ENCODE measurements around the gene RAET1E.
A peak's percentile ranks its signal among the peaks of the same experiment; 100 is the strongest.

RAET1E gene

DNA sequence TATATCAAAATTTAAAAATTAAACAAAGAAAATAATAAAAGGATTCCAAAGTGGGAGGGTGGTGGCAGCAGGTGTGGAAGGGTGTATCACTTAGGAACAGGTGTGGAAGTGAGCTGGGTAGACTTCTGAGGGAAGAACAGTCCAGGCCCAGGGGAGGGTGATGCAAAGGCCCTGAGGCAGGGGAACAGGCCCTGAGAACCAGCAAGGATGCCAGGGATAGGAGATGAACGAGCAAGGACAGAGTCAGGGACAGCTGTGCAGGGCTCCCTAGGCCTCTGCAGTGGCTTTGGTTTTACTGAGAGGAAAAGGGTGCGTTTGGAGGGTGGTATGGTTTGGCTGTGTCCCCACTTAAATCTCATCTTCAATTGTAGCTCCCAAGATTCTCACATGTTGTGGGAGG, 9.4 kb upstream of the RAET1E start:
- Histone ChIP-seq H3K27me3 (no peaks in the 10 kb centered on the region), H3K9me3 (replicated peaks in 1 of 11) (peaks cover 28 to 36% (median 33%) of the 10 kb centered on the region in 11 experiments), H3K27ac (no peak overlapping the region), H3K4me1 (peaks cover 10 to 31% (median 19%) of the 10 kb centered on the region in 10 experiments), H3K9ac (no peak overlapping the region), H3K36me3 (peaks cover 0 to 8% (median 0%) of the 10 kb centered on the region in 11 experiments; a peak in 3 of 22 replicates), H3K4me3 (no peak overlapping the region), H4K20me1 (no peaks in the 10 kb centered on the region), H3K4me2 (no peak overlapping the region; a peak in 1 of 22 replicates)
- no peak for TF ChIP-seq Cebpa-rat (IDR thresholded peaks at IDR 0.05)

DNA sequence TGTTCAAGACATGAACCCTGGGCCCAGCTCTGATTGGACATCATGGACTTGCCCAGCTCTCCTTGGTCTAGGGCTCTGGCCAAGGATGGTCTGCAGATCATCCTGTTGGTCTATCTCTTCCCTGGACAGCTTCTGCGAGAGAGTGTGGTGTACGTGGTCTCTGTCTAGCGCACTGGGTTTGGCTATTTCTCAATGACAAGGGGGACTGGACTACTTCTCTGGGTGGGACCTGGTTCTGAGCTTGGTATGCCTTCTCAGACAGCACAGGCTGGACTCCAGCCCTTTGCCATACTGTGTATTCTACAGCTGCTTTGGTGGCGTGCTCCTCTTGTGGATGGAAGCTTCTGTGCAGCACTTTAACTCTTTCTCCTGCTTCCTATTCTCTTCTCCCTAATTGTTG, 8.5 kb upstream of the RAET1E start:
- Histone ChIP-seq H3K36me3 (peaks cover 0 to 8% (median 0%) of the 10 kb centered on the region in 11 experiments; a peak in 3 of 22 replicates), H4K20me1 (no peaks in the 10 kb centered on the region), H3K4me2 (peak overlapping the region; percentile 24 to 88 (median 66); a peak in 21 of 22 replicates), H3K27ac (peak overlapping the region in 1 of 11 experiments; percentile 36; a peak in 1 of 22 replicates), H3K9ac (0 out of 22 replicates have a peak overlapping the region, but pooled peaks of 2 of the 11 experiments have one; percentile 14 to 20), H3K27me3 (no peaks in the 10 kb centered on the region), H3K4me3 (no peak overlapping the region), H3K9me3 (replicated peaks in 1 of 11) (peaks cover 28 to 36% (median 33%) of the 10 kb centered on the region in 11 experiments), H3K4me1 (peaks cover 10 to 31% (median 19%) of the 10 kb centered on the region in 10 experiments)
- no peak for TF ChIP-seq Cebpa-rat (IDR thresholded peaks at IDR 0.05)

DNA sequence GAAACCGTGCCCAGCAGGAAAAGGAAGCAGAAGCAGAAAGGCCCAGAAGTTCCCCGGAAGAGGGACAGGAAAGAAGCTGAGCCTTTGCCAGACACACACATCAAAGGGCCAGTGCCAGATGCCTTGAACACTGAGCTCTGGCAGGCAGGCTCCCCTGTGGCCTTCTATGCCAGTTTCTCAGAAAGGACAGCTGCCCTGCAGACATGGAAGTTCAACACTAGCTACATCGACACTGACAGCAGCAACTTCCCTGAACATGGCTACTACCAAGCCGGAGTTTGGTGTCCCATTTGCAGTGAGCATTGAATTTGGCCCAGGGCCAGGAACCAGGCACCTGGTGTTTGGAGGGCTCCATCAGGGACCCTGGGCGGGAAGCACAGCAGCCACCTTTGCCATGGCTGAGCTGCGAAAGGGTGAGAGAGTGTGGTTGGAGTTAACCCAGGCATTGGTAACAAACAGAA, 8.0 kb upstream of the RAET1E start:
- Histone ChIP-seq H3K27me3 (no peaks in the 10 kb centered on the region), H3K4me2 (peak overlapping the region; percentile 24 to 88 (median 66)), H3K9ac (0 out of 22 replicates have a peak overlapping the region, but pooled peaks of 2 of the 11 experiments have one; percentile 14 to 20), H3K27ac (peak overlapping the region in 1 of 11 experiments; percentile 36; a peak in 2 of 22 replicates), H3K4me1 (peaks cover 10 to 31% (median 19%) of the 10 kb centered on the region in 10 experiments), H3K36me3 (peaks cover 0 to 8% (median 0%) of the 10 kb centered on the region in 11 experiments; a peak in 3 of 22 replicates), H3K9me3 (replicated peaks in 1 of 11) (peaks cover 28 to 36% (median 33%) of the 10 kb centered on the region in 11 experiments), H3K4me3 (no peak overlapping the region), H4K20me1 (no peaks in the 10 kb centered on the region)
- no peak for TF ChIP-seq Cebpa-rat (IDR thresholded peaks at IDR 0.05)

DNA sequence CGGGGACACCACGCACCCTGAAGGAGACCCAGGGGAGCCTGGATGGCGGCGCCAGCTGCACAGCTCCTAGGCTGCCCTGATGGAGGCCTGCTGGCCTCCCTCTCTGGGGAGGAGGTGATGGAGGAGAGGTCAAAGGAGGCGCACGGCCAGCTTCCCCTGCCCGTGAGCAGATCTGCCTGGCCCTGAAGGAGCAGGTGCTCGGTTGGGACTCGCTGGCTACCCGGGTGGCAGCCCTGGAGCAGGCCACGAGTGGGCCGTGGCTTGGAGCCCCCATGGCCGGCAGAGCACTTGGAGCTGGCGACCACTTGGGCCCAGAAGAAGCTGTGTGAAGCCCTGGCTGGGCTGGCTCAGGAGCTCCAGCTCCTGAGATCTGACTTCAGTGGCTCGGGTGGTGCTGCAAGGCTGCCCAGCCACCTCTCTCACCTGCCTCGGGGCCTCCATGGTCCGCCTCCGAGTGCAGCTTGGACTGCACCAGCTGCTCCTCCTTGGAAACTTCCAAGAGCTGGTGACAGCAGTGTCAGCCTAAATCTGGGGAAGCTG, 7.5 kb upstream of the RAET1E start:
- H3K27ac ChIP-seq = no peak overlapping the region; a peak in 1 of 22 replicates
- peaks cover 0 to 8% (median 0%) of the 10 kb centered on the region in 11 experiments; a peak in 3 of 22 replicates for H3K36me3 ChIP-seq
- H3K27me3 ChIP-seq = no peaks in the 10 kb centered on the region
- peaks cover 10 to 31% (median 19%) of the 10 kb centered on the region in 10 experiments for H3K4me1 ChIP-seq
- TF ChIP-seq Cebpa-rat (IDR thresholded peaks at IDR 0.05) = no peak
- no peak overlapping the region for H3K4me3 ChIP-seq
- H3K9me3 ChIP-seq (replicated peaks in 1 of 11) = peaks cover 28 to 36% (median 32%) of the 10 kb centered on the region in 11 experiments
- H3K4me2 ChIP-seq = peak overlapping the region; percentile 24 to 88 (median 66); a peak in 20 of 22 replicates
- no peak overlapping the region for H3K9ac ChIP-seq
- H4K20me1 ChIP-seq = no peaks in the 10 kb centered on the region

DNA sequence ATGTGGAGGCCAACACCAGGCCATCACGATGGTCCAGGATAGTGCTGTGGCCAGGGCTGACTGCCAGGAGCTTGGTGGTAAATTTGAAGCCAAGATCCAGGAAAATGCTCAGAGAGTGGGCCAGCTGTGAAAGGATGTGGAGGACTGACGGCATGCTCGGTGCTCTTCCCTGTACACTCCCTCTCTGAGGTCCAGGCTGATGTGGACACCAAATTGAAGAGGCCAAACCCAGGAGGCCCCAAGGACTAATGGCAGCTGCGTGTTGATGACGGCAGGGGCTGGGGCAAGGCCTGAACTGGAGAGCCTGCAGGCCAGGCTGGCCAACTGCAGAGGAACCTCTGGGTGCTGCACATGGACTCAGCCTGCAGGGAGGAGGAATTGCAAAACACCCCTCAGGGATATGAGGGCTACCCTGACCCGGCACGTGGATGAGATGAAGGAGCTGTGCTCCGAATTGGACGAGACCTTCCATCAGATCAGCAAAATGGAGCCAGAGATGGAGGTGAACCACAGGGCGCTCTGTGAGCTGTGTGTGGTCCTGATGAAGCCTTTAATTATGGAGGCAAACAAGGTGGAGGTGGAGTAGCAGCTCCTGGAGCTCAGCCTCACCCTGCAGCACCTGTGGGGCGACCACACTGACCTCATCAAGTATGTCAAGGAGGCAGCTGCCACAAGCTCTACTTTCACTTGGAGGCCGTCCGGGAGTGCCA, 6.9 kb upstream of the RAET1E start:
- Histone ChIP-seq H3K4me1 (peaks cover 10 to 31% (median 19%) of the 10 kb centered on the region in 10 experiments), H3K27me3 (no peaks in the 10 kb centered on the region), H3K36me3 (peaks cover 0 to 8% (median 0%) of the 10 kb centered on the region in 11 experiments; a peak in 3 of 22 replicates), H3K9ac (no peak overlapping the region), H3K9me3 (replicated peaks in 1 of 11) (peaks cover 26 to 31% (median 26%) of the 10 kb centered on the region in 11 experiments), H3K4me2 (peak overlapping the region in 8 of 11 experiments; percentile 63 to 88 (median 72); a peak in 14 of 22 replicates), H3K4me3 (no peak overlapping the region), H3K27ac (no peak overlapping the region), H4K20me1 (no peaks in the 10 kb centered on the region)
- no peak for TF ChIP-seq Cebpa-rat (IDR thresholded peaks at IDR 0.05)

DNA sequence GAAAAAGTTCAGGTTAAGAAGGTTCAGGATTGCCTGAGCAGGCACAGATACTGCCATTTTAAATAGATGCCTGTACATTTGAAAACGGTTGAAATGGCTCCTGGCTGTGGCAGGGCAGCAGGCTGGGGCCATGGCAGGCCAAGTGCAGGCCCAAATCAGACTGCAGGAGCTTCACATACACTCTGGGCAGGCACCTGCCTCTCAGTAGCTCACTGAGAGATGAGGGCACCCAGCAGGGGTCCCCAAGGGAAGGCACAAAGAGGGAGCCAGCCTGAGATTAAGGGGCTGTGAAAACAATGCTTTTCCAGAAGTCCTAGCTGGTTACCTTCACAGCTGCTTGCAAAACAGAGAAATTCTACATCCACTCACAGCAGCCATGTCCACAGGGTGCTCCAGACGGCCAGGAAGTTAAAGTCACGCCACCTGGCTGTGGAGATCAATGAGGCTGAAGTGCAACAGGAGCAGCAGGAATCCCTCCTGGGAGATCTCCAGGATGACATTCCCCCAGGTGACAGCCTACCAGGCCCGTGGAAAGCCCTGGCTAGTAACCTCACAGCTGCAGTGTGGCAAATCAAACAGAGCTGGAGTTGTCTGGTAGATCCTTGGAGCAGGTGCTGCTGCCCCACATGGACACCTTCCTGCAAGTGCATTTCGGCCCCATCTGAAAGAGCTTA, 6.2 kb upstream of the RAET1E start:
- Histone ChIP-seq H3K4me1 (peaks cover 10 to 31% (median 19%) of the 10 kb centered on the region in 10 experiments), H3K9ac (no peak overlapping the region), H3K27ac (no peak overlapping the region), H3K4me3 (no peak overlapping the region), H4K20me1 (no peaks in the 10 kb centered on the region), H3K36me3 (peaks cover 0 to 8% (median 0%) of the 10 kb centered on the region in 11 experiments; a peak in 3 of 22 replicates), H3K27me3 (no peaks in the 10 kb centered on the region), H3K4me2 (0 out of 22 replicates have a peak overlapping the region, but pooled peaks of 1 of the 11 experiments have one; percentile 88), H3K9me3 (replicated peaks in 1 of 11) (peaks cover 19 to 23% (median 19%) of the 10 kb centered on the region in 11 experiments)
- no peak for TF ChIP-seq Cebpa-rat (IDR thresholded peaks at IDR 0.05)

DNA sequence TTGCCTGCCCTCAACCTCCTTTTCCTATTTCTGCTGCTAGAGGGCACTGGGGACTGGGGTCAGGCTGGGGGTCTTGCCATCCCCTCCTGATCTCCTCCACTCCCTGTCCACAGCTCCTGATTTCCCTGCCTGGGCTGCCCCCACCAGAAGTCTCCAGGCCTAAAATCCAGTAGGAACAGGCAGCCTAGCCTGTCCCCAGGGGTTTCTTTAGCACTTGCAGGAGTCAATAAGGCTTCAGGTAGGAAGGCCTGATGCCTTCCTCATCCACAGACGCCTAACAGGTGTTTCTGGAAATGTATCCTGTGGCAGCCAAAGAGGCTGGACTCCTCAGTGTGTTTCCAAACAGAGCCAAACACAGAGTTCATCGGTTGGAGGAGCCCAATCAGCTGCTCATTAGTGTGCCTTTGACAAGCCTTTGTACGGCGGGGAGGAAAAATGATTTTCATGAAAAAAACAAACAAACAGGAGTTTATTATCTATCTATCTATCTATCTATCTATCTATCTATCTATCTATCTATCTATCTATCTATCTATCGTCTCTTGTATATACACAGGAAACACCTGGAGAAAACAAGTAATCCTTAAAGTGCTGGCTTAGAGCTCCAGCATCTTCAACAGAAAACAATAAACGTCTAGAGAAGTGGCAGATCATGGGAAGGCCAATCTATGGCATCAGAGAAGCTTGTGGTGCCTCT, 3.7 kb upstream of the RAET1E start:
- H3K27ac ChIP-seq = no peak overlapping the region

DNA sequence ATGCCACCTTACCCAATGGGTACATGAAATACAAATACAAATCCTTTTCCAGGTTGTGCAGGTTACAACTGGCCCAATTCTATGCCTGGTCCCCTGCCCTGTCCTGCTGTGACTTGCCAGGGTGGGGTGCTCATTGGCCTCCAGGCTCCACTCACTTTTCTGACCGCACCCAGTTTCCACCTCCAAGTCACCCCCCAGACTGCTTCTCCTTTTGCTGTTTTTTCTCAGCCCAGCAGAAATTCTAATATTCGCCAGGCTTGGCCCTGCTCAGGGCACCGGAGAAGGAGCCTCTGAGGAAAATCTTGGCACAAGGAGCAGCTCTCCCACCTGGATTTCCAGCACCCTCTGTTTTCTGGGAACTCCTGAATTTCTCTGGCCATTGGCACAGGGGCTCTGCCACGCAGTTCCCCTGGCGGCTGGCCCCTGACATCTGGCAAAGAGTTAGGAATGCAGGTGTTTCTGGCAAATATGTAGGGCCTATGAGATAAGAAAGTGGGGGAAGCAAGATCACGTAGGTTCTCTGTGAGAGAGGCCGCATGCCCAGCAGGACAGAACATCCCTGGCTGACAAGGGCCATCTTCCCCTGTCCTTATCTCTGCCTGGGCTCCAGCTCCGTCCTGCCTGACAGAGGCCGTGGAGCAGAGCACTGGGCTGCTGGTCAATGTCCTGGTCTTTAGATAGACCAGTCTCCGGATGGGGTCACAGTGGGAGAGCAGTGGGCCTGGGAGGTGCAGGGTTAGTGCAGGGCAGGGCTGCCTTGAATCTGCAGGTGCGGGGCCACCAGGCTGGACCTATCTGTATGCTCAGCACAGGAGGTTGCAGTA, 2.9 kb upstream of the RAET1E start:
- H3K9me3 ChIP-seq (replicated peaks in 1 of 11) = no peaks in the 10 kb centered on the region
- no peak for TF ChIP-seq Cebpa-rat (IDR thresholded peaks at IDR 0.05)
- H3K27me3 ChIP-seq = no peaks in the 10 kb centered on the region
- H3K4me3 ChIP-seq = no peak overlapping the region
- peaks cover 20 to 31% (median 24%) of the 10 kb centered on the region in 10 experiments for H3K4me1 ChIP-seq
- H3K4me2 ChIP-seq = no peak overlapping the region
- H3K36me3 ChIP-seq = no peaks in the 10 kb centered on the region
- no peak overlapping the region for H3K9ac ChIP-seq
- H4K20me1 ChIP-seq = no peaks in the 10 kb centered on the region
- H3K27ac ChIP-seq = no peak overlapping the region

More for the DNA sequence above, 3.7 kb upstream of the RAET1E start:
- Histone ChIP-seq H3K4me1 (peaks cover 19 to 31% (median 24%) of the 10 kb centered on the region in 10 experiments), H3K4me3 (no peak overlapping the region), H3K9me3 (replicated peaks in 1 of 11) (no peaks in the 10 kb centered on the region), H3K36me3 (no peaks in the 10 kb centered on the region), H3K27me3 (no peaks in the 10 kb centered on the region), H3K4me2 (no peak overlapping the region), H4K20me1 (no peaks in the 10 kb centered on the region), H3K9ac (no peak overlapping the region)
- TF ChIP-seq Cebpa-rat (IDR thresholded peaks at IDR 0.05) = no peak
